ENCODE measurements around the gene CCL23. TPM values are rescaled to one million over a fixed set of nuclear protein-coding genes. Genes with fewer than 3 reads are reported as not detected.

The CCL23 gene
- total RNA-seq, 1 experiment from 2014 or later, result not detected

DNA sequence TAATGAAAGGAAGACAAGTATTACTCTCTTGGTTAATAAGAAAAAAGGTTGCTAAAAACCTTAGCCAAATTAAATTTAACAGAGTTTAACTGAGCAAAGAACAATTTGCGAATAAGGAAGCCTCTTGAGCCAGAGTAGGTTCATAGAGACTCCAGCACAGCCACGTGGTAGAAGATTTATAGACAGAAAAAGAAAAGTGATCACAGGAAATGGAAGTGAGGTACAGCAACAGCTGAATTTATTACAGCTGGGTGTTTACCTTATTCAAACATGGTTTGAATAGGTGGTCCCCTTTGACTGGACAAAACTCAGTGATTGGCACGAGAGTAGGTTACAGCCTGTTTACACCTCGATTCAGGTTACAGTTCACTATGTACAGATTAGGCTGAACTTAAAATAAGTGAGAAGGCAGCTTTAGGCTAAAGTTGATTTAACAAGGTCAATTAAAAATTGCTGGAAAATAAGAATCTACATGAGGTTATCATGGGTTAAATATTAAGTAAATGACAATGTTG, 13.1 kb downstream of the CCL23 start:
- H2BK12ac ChIP-seq (ENCODE audit: insufficient read length, low read depth, low read length), result no peak overlapping the region
- no peak overlapping the region for H3K27ac ChIP-seq (ENCODE audit: insufficient read length, low read depth, low read length)
- DNase-seq, result no peak
- H2AK5ac ChIP-seq (ENCODE audit: insufficient read length, low read length), result no peak overlapping the region
- H2BK20ac ChIP-seq (ENCODE audit: low read depth, low read length, poor library complexity, severe bottlenecking), result no peak overlapping the region
- H3K79me2 ChIP-seq (ENCODE audit: insufficient read depth, low read length), result no peaks in the 10 kb centered on the region
- H3K14ac ChIP-seq (ENCODE audit: insufficient read depth, low read length), result no peak overlapping the region
- no peak overlapping the region for H2BK120ac ChIP-seq (ENCODE audit: low read depth, low read length, poor library complexity, severe bottlenecking)
- no peaks in the 10 kb centered on the region for H3K23me2 ChIP-seq (ENCODE audit: insufficient read length, low read depth, low read length, poor library complexity, severe bottlenecking)
- H3T11ph ChIP-seq (ENCODE audit: low read length), result no peak overlapping the region
- no CpG with 5 or more reads among the region's 4 CpGs for WGBS (ENCODE audit: extremely low coverage, insufficient read length, low lambda C conversion rate)
- H3K18ac ChIP-seq (ENCODE audit: insufficient read length, low read depth, low read length), result no peak overlapping the region
- H3K56ac ChIP-seq (ENCODE audit: insufficient read length, low read depth, low read length), result no peak overlapping the region
- Mint-ChIP-seq H3K4me1 (peaks cover 5 to 7% of the 10 kb centered on the region in 2 experiments; a peak in 3 of 4 replicates), H3K36me3 (ENCODE audit: insufficient read depth in 1 of 3, low read depth in 3 of 3) (peaks cover 0 to 5% (median 3%) of the 10 kb centered on the region in 3 experiments; a peak in 4 of 7 replicates), H3K9me3 (peaks cover 15 to 19% of the 10 kb centered on the region in 2 experiments), H3K27me3 (ENCODE audit: low read depth) (peaks cover 7% of the 10 kb centered on the region), H3K27ac (no peak overlapping the region), H3K4me3 (no peak overlapping the region)
- H3K9ac ChIP-seq (ENCODE audit: extremely low read depth, insufficient read length, low read length), result no peak overlapping the region
- no peak overlapping the region for H2AFZ ChIP-seq (ENCODE audit: low read length)
- no peak overlapping the region for H2BK15ac ChIP-seq (ENCODE audit: low read depth, low read length)
- no peak overlapping the region for H3K4me2 ChIP-seq (ENCODE audit: insufficient read depth, insufficient read length, low read length)
- H4K5ac ChIP-seq (ENCODE audit: insufficient read length, low read depth, low read length), result no peak overlapping the region
- TF ChIP-seq, protein P1, sequence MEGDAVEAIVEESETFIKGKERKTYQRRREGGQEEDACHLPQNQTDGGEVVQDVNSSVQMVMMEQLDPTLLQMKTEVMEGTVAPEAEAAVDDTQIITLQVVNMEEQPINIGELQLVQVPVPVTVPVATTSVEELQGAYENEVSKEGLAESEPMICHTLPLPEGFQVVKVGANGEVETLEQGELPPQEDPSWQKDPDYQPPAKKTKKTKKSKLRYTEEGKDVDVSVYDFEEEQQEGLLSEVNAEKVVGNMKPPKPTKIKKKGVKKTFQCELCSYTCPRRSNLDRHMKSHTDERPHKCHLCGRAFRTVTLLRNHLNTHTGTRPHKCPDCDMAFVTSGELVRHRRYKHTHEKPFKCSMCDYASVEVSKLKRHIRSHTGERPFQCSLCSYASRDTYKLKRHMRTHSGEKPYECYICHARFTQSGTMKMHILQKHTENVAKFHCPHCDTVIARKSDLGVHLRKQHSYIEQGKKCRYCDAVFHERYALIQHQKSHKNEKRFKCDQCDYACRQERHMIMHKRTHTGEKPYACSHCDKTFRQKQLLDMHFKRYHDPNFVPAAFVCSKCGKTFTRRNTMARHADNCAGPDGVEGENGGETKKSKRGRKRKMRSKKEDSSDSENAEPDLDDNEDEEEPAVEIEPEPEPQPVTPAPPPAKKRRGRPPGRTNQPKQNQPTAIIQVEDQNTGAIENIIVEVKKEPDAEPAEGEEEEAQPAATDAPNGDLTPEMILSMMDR (conservative IDR thresholded peaks at IDR 0.05), result no peak
- H3K4ac ChIP-seq (ENCODE audit: low read depth, low read length), result no peak overlapping the region
- no peaks in the 10 kb centered on the region for H3K4me1 ChIP-seq (ENCODE audit: insufficient read depth, low read length)
- H2BK5ac ChIP-seq (ENCODE audit: insufficient read length, low read length), result no peak overlapping the region
- no peak overlapping the region for H4K91ac ChIP-seq (ENCODE audit: insufficient read length, low read depth, low read length)
- H3K27me3 ChIP-seq (ENCODE audit: insufficient read depth, low read length), result no peaks in the 10 kb centered on the region
- no peaks in the 10 kb centered on the region for H3K79me1 ChIP-seq (ENCODE audit: insufficient read depth, low read depth, low read length, poor library complexity, severe bottlenecking)
- H3K23ac ChIP-seq (ENCODE audit: insufficient read length, low read depth, low read length), result no peak overlapping the region
- H4K20me1 ChIP-seq (ENCODE audit: control insufficient read depth, insufficient read depth, insufficient read length), result no peaks in the 10 kb centered on the region
- no peaks in the 10 kb centered on the region for H3K9me3 ChIP-seq (ENCODE audit: control insufficient read depth, low read depth, low read length)
- no peak overlapping the region for H4K8ac ChIP-seq (replicated peaks; ENCODE audit: insufficient read length, low read depth, low read length)
